GM13977 (cell line): ENCODE data around the gene PARS2.
"Not testable (repeated sequence)": the region's sequence is repeated elsewhere in the genome, so short reads cannot be mapped to it uniquely, and the experiment has no call there.

Source experiments
- DNase-seq: peaks from one replicate; pipeline ENCODE4 v3.0.0; 2012; ENCODE audit warnings: low spot score
- CTCF ChIP-seq: IDR thresholded peaks from 2 replicates; pipeline ENCODE4 v1.5.1; 2012; ENCODE audit warnings: mild to moderate bottlenecking, control low read depth; ENCODE audit not compliant: insufficient read depth; ENCODE audit errors: extremely low read depth, missing control alignments
- in situ Hi-C: fragments of 300-500 bp; cut with MboI; formaldehyde crosslinking; loops from one replicate; pipeline ENCODE4 v1.12.0; 2022; ENCODE audit warnings: low sequenced_read_pairs, low pct_unique_long_range_greater_than_20kb, mixed read lengths, inconsistent platforms; ENCODE audit not compliant: unreplicated experiment

The PARS2 gene

GRCh38 chr1:54784066-54784465, 19.7 kb upstream of the PARS2 start:
- TF ChIP-seq CTCF = no peak
- DNase-seq = no peak
- in situ Hi-C loops = no loop called here

- in situ Hi-C loops = no loop called here
- no peak for TF ChIP-seq CTCF
- DNase-seq = no peak
These were observed 18.3 kb upstream of the PARS2 start for GRCh38 chr1:54782588-54782987.

GRCh38 chr1:54782156-54782555, 17.8 kb upstream of the PARS2 start:
- no peak for DNase-seq
- in situ Hi-C loops = no loop called here

GRCh38 chr1:54781023-54781723, 16.9 kb upstream of the PARS2 start:
- no peak for TF ChIP-seq CTCF
- in situ Hi-C loops = no loop called here

More at GRCh38 chr1:54782156-54782555, 17.8 kb upstream of the PARS2 start:
- TF ChIP-seq CTCF = no peak

GRCh38 chr1:54777431-54777830, 13.1 kb upstream of the PARS2 start:
- no peak for DNase-seq
- in situ Hi-C loops = no loop called here
- TF ChIP-seq CTCF = no peak

More at GRCh38 chr1:54781023-54781723, 16.9 kb upstream of the PARS2 start:
- no peak for DNase-seq

- DNase-seq = no peak
- no peak for TF ChIP-seq CTCF
- in situ Hi-C loops = no loop called here
These were observed 12.7 kb upstream of the PARS2 start for GRCh38 chr1:54777011-54777410.

- DNase-seq, in situ Hi-C loops: not testable (repeated sequence)
These were observed 11.8 kb upstream of the PARS2 start for GRCh38 chr1:54775828-54776721.
